GM19035 (cell line): ENCODE data around the gene LEP.

Experiments
- ATAC-seq: cut with Tn5 transposase; IDR thresholded peaks from one replicate; pipeline ENCODE4 v1.9.1; 2021; ENCODE audit not compliant: unreplicated experiment

LEP gene

DNA sequence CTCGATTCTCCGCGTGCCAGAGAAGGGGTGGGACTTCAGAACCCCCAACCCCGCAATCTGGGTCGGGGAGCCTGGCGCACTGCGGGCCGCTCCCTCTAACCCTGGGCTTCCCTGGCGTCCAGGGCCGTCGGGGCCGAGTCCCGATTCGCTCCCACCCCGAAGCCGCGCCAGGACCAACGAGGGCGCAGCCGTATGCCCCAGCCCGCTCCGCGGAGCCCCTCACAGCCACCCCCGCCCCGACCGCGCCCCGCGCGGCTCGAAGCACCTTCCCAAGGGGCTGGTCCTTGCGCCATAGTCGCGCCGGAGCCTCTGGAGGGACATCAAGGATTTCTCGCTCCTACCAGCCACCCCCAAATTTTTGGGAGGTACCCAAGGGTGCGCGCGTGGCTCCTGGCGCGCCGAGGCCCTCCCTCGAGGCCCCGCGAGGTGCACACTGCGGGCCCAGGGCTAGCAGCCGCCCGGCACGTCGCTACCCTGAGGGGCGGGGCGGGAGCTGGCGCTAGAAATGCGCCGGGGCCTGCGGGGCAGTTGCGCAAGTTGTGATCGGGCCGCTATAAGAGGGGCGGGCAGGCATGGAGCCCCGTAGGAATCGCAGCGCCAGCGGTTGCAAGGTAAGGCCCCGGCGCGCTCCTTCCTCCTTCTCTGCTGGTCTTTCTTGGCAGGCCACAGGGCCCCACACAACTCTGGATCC, at the start of gene LEP:
TSS of gene LEP (plus strand) at position 583 of the 691 bp plus-strand sequence. CDS start 10,741 bp downstream, outside the sequence.
- no peak for ATAC-seq

DNA sequence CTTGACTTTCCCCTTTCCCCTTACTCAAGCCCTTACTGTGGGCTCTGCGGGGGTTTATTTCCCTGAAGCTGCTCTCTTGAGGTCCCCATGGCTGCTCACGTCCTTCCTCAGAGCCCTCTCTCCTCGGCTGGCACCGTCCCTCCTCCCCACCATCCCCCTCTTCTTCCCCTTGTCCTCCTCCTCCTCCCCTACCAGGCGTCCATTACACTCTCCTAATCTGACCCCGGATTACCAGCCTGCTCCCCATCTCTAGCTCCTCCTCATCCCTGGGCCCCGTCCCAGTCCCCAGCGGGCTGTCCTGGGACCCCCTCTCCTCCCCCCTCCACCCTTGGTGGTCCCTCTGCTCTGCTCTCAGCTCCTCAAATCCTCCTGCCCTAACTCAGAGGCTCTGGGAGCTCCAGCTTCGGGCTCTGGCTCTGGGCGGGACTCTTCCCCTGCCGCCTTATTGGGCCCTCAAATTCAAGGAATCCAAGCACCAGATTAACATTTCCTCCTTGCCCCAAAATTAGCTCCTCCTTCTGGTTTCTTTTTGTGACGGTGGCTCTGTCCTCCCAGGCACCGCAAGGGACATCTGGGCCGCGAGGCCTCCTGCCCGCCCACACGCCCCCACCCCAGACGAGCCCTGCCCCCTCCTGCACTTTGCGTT, 48.5 kb upstream of the LEP start:
- ATAC-seq: no peak

DNA sequence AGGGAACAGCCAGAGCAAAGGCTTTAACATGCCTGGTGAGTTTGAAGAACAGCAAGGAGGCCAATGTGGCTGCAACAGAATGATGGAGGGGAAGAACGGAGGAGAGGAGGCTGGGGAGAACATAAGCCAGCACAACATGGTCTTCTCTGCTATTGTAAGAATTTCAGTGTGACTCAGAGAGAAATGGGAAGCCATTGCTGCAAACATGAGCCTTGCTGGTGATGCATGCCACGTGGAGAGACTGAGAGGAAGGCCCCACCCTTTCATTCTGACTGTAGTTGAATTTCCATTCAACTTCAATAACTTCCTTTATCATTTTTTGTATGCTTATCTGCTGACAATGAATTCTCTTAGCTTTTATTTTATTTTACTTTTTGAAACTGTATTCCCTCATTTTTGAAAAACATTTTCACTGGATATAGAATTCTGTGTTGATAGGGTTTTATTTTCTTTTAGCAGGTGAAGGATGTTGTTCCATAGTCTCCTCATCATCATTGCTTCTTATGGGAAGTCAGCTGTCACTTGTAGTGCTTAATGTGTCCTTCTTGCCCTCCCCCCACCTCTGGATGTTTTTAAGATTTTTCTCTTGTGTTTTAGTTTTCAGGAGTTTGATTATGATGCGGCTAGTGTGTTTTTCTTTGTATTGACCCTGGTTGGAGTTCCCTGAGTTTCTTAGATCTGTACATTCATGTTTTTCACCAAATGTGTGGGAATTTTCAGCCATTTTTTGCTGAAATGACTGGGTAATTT, 46.4 kb upstream of the LEP start:
- no peak for ATAC-seq

DNA sequence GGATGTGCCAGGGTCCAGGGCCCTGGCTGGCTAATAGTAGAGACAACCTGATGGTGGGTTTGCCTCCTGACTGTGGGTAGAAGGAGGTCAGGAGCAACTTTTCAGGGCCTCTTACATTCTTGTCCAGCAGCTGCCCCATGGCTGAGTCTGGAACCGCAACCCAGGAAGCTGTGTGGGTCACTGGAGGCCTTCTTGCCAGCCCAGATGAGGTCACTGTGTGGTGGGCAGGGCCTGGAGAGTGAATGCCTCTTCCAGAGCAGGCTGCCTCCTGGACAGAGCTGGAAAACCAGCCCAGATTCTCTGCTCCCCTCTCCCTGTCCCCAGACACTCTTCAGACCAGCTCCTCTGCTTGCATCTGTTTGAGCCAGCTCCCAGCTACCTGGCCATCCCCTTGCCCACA, 43.5 kb upstream of the LEP start:
- ATAC-seq: no peak

DNA sequence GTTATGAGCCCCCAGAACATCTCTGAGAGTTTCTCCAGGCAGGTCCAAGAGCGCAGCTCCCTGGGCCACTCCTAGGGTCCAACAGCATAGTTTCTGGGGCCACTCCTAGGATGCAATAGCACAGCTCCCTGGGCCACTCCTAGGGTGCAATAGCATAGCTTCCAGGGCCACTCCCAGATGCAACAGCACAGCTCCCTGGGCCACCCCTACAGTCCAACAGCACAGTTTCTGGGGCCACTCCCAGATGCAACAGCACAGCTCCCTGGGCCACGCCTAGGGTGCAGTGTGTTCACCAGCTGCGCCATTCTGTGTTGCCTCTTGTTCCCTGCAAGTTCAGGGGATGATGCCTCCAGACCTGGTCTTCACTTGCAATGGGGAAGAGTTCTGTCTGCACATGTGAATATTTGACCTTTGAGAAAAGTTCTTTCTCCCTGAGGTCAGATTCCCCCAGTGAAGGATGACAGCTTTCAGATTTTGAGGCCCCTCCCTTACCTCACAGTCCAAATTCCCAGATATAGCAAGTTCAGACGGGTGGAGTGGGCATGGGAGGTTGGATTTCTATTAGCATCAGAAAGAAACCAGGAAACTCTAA, 43.0 kb upstream of the LEP start:
- no peak for ATAC-seq

DNA sequence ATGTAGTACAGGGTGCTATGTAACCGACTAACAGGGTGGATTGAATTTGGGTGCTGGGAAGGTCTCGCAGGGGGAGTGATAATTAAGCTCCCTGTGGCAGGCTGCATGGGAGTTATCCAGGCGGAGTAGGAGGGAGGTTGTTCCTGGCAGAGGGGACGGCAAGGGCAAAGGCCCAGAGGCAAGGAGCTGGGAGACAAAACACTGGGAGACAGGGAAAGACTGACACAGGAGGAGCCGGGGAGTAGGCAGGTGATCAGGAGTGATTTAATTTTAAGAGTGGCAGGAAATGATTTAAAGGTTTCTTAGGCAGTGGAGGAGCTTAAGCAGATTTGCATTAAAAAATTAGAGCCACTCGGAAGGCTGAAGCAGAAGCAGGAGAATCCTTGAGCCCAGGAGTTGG, 40.7 kb upstream of the LEP start:
- no peak for ATAC-seq

DNA sequence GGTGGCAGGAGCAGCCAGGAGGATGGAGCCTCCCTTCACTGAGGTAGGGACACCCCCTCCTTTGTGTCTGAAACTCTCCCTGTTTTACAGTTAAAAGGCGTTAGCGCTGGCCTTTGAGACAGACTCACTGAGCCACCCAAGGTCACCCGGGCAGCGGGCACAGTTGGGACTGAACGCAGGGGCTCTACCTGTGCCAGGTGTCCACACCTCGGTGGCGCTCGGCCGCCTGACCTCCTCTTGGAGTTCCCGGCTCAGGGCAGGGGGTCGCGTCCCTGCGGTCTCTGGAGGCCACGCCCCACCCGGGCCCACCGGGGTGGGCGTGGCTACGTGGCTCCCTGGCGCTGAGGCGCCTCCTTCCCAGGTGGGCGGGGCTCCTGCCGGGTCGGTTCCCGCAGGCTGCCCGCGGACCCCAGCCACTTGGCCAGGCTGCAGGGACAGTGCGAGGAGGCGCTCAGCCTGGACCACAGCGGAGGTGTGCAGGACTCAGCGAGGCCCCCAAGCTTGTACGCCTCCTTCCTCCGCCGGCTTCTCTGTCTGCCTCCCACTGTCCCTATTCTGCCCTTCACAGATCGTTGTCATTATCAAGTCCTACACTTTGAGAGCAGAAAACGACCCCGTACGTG, 39.9 kb upstream of the LEP start:
- ATAC-seq: no peak

DNA sequence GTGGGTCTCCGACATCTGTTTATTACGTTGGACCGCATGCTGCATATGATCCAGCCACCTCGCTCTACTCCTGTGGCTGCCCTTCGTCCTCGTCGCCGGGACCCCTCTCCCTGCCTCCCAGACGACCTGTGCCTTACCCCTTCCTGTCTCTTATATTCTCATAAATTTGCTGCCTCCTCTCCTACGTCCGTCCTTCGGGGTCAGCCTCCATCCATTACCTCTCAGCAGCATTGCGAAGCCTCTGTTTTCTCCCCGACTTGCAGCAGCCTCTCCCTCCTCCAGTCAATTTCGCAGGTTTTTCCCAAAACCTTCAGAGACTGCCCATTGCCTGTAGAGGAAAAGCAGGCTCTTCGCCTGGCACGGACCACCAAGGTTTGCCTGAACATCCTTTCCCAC, 39.4 kb upstream of the LEP start:
- ATAC-seq: no peak

DNA sequence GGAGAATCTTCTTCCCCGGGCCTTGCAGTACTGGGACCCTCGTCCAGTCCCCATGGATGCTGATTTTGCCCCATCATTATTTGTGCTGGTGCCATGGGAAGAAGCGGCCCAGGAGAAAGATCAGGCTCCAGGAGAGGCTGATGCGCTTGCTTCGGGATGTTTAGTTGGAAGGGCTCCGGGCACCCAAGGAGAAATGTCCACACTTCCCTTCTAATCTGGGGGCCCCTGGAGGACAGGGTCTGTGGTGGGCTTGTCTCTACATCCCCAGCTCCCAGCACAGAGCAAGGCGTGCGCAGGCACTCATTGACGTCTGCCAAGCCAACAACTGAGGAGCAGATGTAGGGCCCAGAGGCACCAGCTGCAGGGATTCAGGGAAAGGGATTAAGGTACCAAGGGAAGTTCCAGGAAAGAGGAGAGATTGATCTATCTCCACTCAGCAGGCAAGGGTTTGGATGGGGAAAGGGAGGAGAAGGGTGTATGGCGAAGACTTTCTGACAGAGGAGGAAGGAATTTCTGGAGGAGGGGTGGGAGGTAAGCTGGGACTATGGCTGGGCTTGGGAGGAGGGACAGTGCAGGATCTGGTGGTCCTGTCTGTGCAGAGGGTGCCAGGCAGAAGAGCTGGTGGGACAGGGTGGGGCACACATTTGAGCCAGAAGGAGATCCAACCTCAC, 38.7 kb upstream of the LEP start:
- no peak for ATAC-seq

DNA sequence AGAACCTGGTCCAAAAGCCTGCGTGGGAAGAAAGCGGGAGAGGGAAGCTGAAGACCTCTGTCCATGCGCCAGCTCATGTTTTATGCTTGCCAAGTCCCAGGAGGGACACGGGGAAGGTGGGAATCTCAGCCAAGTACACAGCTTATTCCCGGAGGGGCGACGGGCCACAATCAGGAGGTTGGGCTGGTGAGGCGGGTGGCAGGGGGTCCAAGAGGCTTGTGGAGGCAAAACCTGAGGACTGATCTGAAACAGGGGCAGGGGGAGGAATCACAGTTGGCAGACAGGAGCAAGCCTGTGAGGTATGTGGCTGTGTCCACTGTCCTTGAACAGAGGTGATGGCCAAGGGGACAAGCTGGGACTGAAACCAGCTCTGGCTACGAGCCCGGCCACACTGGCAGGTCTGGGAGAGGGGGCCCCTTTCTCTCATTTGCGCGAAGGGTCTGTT, 38.0 kb upstream of the LEP start:
- ATAC-seq: no peak

DNA sequence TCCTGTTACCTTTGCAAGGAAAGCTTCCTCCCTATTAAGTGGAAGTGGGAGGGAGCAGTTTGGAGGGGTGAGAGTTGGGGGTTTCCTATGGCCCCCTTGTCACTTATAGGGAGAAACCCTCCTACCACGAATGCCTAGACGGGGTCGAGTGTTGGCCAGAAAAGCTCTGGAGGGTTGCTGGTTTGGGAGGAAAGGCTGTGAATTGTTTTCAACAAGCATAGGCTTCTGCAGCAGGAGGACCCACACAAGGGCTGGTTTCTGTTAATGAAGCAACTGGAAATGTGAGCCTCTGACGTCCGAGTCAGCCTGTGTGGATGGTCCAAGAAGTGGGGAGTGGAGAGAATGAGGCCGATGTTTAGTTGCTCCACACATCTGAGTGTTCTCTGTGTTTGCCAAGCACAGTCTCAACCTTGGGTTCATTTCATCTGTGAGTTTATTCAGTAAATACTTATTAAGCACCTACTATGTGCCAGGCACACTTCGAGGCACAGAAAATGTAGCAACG, 37.3 kb upstream of the LEP start:
- ATAC-seq: no peak

DNA sequence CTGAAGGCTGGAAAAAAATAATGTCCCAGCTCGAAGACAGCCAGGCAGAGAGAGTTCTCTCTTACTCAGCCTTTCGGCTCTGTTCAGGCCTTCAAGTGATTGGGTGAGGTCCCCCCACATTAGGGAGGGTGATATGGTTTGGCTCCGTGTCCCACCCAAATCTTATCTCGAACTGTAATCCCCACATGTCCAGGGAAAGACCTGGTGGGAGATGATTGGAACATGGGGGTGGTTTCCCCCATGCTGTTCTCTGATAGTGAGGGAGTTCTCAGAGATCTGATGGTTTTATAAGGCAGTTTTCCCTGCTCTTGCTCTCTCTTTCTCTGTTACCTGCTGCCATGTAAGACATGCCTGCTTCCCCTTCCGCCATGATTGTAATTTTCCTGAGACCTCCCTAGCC, 36.6 kb upstream of the LEP start:
- ATAC-seq: no peak

DNA sequence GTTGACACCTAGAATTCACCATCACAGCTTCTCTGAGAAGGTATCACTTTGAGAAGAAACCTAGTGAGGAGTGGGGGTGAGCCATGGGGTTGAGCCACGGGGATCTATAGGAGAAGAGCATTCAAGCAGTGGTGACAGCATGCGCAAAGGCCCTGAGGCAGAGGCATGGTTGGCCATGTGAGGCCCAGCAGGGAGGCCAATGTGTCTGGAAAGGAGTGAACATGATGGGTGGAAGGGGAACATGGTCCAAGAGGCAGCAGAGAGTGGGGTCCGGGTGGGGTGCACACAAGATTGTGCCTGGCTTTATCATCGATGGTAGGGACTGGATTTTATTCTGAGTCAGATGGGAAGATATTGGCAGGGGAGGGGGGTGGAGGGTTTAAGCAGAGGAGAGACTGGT, 36.0 kb upstream of the LEP start:
- no peak for ATAC-seq

DNA sequence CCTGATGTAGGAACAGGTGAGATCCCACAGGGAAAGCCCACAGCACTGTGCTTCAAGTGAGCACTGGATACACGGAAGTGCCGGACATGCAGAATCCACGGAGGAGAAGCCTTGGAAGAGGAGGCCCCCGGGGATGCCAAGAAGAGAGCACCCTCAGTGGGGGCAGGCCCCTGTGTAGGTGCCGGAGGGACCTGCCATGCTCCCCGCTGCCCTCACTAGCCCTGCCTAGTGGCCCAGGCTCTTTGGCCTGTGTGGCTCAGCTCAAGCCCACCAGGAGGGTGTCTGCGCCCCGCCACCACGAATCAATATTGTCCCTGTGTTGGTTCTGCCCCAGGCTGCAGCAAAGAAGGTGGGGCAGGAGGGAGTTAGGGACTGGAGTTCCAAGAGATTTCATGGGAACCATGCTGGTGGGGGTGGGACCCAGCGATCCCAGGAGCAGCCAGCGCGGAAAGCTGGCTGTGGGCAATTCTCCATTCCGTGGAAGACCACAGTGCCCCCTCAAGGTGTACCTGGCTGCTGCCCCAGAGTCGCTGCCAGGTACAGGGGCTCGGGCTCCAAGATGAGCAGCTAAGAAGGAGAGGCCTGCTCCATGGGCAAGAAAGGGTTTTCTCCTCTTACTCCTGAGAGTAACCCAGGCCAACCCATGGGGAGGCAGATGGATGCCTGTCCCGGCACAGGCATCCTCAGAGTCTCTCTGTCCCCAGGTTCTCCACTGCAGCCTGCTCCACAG, 34.9 kb upstream of the LEP start:
- ATAC-seq: no peak

DNA sequence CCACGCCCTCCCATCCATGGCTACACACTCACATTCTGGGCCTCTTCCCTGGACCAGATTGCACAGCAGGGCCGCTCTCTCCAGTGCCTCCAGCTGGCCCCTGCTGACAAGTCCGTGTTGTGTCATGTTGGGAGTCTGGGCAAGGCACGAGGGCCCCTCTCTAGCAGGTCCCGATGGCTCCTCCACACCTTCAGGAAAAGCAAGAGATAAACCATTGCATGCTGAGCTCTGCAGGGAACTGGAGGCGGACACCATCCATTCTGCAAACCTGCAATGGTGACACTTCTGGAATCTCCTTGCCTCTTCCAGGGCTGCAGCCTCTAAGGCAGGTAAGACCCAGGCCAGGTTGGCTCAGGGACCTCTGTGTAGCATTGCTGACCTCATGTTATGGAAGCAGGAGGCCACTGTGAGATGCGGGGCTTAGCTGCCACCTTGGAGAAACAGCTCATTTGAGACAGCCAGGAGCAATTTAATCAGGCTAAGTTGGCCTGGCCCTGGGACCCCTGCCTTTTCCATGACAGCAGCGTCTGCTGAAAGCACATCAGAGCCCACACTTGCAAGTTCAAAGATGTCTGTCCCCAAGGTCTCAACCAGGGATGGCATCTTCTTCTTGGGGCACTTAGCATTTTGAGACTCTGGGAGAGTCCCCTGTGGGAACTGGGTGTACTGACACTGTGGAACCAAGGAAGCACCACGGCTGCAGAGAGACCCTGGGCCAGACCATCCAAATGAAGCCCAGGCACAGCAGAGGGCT, 34.2 kb upstream of the LEP start:
- no peak for ATAC-seq

DNA sequence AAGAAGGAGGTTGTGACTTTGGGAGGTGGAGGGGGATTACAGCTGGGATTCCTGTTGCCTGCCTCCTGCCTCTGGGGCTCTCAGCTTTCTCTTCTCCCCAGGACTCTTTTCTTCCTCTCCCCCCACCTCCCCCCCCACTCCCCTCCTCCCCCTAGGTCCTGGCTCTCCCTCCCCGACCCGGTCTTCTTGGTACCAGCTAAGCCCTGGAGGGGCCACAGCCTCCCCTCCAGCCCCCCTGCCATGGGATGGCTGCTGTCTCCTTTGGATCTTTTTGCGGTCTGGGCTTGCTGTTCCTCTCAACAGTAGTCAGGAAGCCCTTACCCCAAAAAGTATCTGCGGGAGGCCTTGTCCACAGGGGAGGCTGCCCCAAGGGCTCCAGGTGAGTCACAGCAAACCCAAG, 33.5 kb upstream of the LEP start:
- no peak for ATAC-seq

DNA sequence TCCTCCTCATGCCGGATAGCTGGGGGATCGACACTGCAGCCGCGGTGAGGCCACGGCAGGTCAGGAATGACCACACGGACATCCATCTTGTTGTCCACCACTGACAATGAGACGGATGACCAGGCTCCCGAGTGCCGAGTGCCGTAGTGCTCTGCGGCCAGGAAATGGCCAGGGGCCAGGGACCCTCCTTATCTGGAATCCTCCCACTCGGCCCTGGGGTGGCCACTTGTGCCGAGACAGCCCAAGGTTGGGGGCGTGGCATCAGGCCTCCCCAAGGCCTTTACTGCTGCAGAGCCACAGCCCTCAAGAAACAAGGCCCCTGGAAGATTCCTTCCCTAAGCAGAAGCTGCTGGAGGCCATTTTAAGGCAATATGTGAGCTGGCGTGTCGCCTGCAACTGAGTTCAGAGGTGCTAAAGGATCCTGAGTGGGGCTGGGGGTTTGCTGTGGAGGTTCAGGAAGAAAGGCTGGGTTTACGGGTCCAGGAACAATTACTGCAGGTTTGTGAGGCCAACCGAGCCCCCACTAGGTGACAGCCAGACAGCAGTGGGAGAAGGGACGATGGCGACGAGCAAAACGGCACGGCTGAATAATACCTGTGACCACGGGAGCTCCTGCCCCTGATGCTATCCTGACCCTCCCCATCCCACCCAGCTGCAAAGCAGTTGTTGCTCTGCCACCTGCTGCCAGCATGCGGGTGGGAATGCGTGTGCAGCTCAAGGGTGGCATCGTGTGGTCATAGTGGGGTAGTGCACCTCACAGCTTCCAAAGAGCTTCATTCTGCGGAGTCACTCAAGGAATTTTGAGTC, 31.6 kb upstream of the LEP start:
- peak; percentile 55 for ATAC-seq

DNA sequence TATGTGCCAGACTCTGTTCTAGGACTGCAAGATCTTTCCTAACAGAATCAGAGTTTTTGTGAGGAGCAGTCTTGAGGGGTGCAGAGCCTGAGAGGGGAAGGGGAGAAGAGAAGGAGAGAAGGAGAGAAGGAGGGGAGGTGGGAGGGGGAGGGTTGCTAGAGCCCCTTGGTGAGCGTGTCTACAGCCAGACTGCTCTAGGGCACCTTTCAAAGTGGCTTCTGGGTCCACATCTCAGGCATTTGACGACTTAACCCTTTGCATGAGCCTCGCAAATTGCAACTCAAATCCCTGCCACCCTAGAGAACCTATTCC, 31.1 kb upstream of the LEP start:
- ATAC-seq: no peak
